Measurements from ENCODE around the gene EHMT1.

DNA sequence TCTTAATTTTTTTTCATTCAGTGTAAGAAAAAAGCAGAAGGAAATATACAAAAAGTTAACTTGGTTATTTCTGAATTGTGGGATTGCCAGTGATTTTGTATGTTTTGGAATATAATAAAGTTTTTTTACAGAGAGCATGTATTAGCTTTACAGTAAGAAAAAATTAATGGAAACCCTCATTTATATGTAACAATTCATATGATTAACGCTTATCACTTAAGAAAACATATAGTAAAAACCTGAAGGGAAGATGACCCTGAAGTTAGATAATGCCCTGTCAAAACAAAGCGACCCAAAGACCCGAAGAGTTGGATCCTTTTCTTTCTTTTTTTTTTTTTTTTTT, 52.4 kb downstream of the EHMT1 start:
- TF ChIP-seq ZNF274 (IDR thresholded peaks at IDR 0.05; ENCODE audit: low read depth, low read length) (no peak), YY1 (IDR thresholded peaks at IDR 0.05; ENCODE audit: insufficient read depth, insufficient read length) (no peak)

Data from NT2/D1 (cell line).